B cell (primary cell): ENCODE measurements around the gene PLA2G4C.

Experiments
- EZH2 ChIP-seq: IDR thresholded peaks from 2 replicates; pipeline ENCODE4 v1.6.1; 2012; ENCODE audit warnings: borderline replicate concordance, low read depth, mild to moderate bottlenecking, moderate library complexity, low read length; ENCODE audit not compliant: insufficient read depth, poor library complexity, severe bottlenecking
- TF ChIP-seq, protein P1 (sequence below): fragments of 200-600 bp; IDR thresholded peaks from one replicate; pipeline ENCODE4 v1.8.0; 2022; ENCODE audit warnings: antibody characterized with exemption, mild to moderate bottlenecking

DNA sequence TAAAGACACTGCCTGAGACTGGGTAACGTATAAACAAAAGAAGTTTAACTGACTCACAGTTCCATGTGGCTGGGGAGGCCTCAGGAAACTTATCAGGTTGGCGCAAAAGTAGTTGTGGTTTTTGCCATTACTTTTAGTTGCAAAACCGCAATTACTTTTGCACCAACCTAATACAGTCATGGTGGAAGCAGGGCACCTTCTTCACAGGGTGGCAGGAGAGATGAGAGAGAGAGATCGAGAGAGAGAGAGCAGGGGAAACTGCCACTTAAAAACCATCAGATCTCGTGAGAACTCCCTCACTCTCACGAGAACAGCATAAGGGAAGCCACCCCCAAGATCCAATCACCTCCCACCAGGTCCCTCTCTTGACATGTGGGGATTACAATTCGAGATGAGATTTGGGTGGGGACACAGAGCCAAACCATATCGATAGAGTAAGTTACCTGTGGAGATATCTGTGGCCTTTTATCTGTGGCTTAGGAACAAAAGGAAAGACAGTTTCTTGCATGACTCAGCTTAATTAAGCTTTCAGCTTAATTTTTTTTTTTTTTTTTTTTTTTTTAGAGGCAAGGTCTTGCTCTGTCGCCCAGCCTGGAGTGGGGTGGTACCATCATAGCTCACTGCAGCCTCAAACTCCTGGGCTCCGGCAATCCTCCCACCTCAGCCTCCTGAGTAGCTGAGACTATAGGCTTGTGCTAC is 59.1 kb downstream of the PLA2G4C start:
- TF ChIP-seq EZH2 = no peak
- TF ChIP-seq, protein P1, sequence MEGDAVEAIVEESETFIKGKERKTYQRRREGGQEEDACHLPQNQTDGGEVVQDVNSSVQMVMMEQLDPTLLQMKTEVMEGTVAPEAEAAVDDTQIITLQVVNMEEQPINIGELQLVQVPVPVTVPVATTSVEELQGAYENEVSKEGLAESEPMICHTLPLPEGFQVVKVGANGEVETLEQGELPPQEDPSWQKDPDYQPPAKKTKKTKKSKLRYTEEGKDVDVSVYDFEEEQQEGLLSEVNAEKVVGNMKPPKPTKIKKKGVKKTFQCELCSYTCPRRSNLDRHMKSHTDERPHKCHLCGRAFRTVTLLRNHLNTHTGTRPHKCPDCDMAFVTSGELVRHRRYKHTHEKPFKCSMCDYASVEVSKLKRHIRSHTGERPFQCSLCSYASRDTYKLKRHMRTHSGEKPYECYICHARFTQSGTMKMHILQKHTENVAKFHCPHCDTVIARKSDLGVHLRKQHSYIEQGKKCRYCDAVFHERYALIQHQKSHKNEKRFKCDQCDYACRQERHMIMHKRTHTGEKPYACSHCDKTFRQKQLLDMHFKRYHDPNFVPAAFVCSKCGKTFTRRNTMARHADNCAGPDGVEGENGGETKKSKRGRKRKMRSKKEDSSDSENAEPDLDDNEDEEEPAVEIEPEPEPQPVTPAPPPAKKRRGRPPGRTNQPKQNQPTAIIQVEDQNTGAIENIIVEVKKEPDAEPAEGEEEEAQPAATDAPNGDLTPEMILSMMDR = no peak
